Activated CD4-positive, alpha-beta T cell treated with anti-CD3 and anti-CD28 coated beads, Interleukin-2, amount 50 U/mL, for 24 hours (primary cell): ENCODE measurements around the gene PNMA6E.

Experiments
- DNase-seq, 2 donors: peaks; one replicate each; pipeline ENCODE4 v3.0.0-alpha.2; 2020; ENCODE audit warnings: low read depth in 1 of 2, low spot score in 1 of 2

Gene PNMA6E

GRCh38 chrX:153353416-153353815 lies 47.7 kb downstream of the PNMA6E start:
- no peak for DNase-seq

- DNase-seq: no peak
Measured at GRCh38 chrX:153352858-153353257, 48.3 kb downstream of the PNMA6E start.

GRCh38 chrX:153351981-153352380 lies 49.2 kb downstream of the PNMA6E start:
- DNase-seq: no peak

GRCh38 chrX:153349952-153350351 lies 51.2 kb downstream of the PNMA6E start:
- DNase-seq: no peak

GRCh38 chrX:153348421-153348820 lies 52.7 kb downstream of the PNMA6E start:
- DNase-seq: no peak

GRCh38 chrX:153347530-153347929 lies 53.6 kb downstream of the PNMA6E start:
- no peak for DNase-seq
